WERI-Rb-1 (cell line): Measurements from ENCODE around the gene GNG12.

ENCODE experiments used
- DNase-seq: peaks from one replicate; pipeline ENCODE4 v3.0.0-alpha.2; 2020
- H3K27ac ChIP-seq: fragments of 250-450 bp; sonication (Bioruptor Pico); 2 replicates; pipeline ENCODE4 v1.5.1; 2020; ENCODE audit warnings: mild to moderate bottlenecking, moderate library complexity
- H3K27me3 ChIP-seq: fragments of 250-450 bp; sonication (Bioruptor Pico); 2 replicates; pipeline ENCODE4 v1.5.1; 2021; ENCODE audit warnings: mild to moderate bottlenecking, low read depth, moderate library complexity; ENCODE audit not compliant: insufficient read depth, severe bottlenecking
- H3K36me3 ChIP-seq: fragments of 250-450 bp; sonication (Bioruptor Pico); 2 replicates; pipeline ENCODE4 v1.5.1; 2020; ENCODE audit warnings: mild to moderate bottlenecking, moderate library complexity
- H3K4me3 ChIP-seq: 2 replicates; pipeline ENCODE4 v1.5.1; 2011; ENCODE audit warnings: low read depth, mild to moderate bottlenecking, control low read depth, low read length
- H3K9me3 ChIP-seq: fragments of 250-450 bp; sonication (Bioruptor Pico); 2 replicates; pipeline ENCODE4 v1.5.1; 2021; ENCODE audit warnings: mild to moderate bottlenecking, moderate library complexity; ENCODE audit not compliant: severe bottlenecking
- TF ChIP-seq, protein P1 (sequence below): IDR thresholded peaks from 2 replicates; pipeline ENCODE4 v1.5.1; 2011; ENCODE audit warnings: low read depth, mild to moderate bottlenecking, control low read depth, inconsistent platforms, low read length

Gene GNG12

DNA sequence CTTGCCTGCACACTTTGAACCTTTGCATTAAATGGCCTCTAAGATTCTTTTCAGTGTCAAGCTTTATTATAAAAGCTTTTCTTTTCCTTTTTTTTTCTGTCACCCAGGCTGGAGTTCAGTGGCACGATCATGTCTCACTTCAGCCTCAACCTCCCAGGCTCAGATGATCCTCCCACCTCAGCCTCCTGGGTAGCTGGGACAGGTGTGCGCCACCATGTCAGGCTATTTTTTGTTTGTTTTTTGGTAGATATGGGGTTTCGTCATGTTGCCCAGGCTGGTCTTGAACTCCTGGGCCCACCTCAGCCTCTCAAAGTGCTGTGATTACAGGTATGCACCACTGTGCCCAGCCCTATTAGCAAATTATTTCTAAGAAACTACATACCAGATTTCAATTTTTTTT is 95.4 kb downstream of the GNG12 start:
- no peak for DNase-seq
- no peaks in the 10 kb centered on the region for H3K27me3 ChIP-seq
- no peaks in the 10 kb centered on the region for H3K9me3 ChIP-seq
- H3K36me3 ChIP-seq = no peaks in the 10 kb centered on the region
- H3K27ac ChIP-seq = no peak overlapping the region
- no peak overlapping the region for H3K4me3 ChIP-seq
- TF ChIP-seq, protein P1, sequence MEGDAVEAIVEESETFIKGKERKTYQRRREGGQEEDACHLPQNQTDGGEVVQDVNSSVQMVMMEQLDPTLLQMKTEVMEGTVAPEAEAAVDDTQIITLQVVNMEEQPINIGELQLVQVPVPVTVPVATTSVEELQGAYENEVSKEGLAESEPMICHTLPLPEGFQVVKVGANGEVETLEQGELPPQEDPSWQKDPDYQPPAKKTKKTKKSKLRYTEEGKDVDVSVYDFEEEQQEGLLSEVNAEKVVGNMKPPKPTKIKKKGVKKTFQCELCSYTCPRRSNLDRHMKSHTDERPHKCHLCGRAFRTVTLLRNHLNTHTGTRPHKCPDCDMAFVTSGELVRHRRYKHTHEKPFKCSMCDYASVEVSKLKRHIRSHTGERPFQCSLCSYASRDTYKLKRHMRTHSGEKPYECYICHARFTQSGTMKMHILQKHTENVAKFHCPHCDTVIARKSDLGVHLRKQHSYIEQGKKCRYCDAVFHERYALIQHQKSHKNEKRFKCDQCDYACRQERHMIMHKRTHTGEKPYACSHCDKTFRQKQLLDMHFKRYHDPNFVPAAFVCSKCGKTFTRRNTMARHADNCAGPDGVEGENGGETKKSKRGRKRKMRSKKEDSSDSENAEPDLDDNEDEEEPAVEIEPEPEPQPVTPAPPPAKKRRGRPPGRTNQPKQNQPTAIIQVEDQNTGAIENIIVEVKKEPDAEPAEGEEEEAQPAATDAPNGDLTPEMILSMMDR = no peak

DNA sequence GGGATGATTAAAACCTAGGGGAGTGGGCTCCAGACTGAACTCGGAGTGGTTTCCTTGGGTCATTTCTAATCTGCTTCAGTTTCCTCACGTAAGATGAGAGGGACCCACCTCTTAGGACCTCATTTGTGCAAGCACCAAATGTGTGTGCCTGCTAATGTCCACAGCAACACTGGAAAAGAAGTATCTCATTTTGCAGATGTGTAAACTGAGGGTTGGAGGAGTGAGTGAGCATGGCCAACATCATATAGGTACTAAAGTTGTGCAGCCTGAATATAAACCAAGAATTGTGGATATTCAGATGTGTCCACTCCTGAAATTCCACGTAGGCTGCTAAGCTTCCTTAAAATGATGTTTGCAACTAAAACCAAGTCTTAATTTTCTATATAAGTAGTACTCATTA is 96.5 kb downstream of the GNG12 start:
- no peak for DNase-seq
- Histone ChIP-seq H3K36me3 (no peaks in the 10 kb centered on the region), H3K4me3 (no peak overlapping the region), H3K27ac (no peak overlapping the region), H3K9me3 (no peaks in the 10 kb centered on the region), H3K27me3 (no peaks in the 10 kb centered on the region)
- TF ChIP-seq, protein P1 = no peak

DNA sequence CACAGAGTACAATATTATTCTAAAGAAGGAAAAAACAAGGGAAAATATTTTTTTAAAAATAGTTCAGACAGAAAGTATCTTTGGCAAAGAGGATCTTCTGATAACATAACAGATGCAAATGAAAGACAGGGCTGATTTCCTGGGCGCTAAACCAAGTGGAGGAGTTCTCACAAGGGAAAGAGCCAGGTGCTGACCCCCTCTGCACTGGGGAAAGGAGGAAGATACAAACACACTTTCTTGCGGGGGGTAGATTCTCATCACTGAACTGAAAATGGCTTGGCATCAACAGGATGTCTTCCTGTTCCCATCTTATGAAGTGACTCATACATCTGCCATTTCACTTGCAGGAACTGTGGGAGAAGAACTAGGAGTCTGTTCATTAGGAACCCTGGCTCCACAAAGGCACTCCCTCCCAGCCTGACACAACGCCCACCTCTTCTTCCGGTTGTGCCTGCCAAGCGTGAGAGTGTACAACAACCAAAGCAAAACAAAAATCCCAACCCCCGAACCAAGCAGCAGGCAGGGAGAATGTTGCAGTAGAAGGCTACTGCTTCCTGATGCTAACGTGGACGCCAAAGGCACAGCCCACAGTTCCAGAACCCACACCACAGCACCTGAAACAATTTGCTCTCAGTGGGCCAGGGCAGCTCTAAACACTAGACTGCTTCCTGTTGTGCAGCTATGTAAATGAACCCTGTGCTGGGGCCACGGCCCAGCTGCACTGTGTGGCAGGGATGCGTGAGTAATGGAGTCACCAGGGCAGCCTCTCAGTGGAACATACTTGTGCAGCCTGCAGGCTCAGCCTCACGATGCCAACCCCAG is 97.2 kb downstream of the GNG12 start:
- Histone ChIP-seq H3K9me3 (no peaks in the 10 kb centered on the region), H3K27ac (no peak overlapping the region), H3K4me3 (no peak overlapping the region), H3K27me3 (no peaks in the 10 kb centered on the region), H3K36me3 (no peaks in the 10 kb centered on the region)
- no peak for DNase-seq
- TF ChIP-seq, protein P1 = no peak

DNA sequence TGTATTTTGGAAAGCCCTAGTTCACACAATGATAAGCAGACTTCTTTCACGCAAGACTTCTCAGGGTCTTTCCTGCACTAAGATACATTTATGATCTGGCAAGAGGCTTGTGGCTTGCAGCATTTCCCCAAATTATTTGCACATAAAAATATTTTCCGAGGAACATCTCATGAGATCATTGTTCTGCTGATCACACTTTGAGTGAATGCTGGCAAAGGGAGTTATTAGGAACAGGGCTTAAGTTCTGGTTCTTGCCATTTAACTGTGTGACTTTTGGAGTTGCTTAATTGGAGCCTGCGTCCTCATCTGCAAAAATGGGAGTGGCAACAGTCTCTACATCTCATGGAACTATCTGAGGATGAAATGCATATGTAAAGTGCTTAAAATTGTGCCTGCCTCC is 98.1 kb downstream of the GNG12 start:
- Histone ChIP-seq H3K27ac (no peak overlapping the region), H3K4me3 (no peak overlapping the region), H3K27me3 (no peaks in the 10 kb centered on the region), H3K36me3 (no peaks in the 10 kb centered on the region), H3K9me3 (no peaks in the 10 kb centered on the region)
- no peak for DNase-seq
- TF ChIP-seq, protein P1 = no peak

DNA sequence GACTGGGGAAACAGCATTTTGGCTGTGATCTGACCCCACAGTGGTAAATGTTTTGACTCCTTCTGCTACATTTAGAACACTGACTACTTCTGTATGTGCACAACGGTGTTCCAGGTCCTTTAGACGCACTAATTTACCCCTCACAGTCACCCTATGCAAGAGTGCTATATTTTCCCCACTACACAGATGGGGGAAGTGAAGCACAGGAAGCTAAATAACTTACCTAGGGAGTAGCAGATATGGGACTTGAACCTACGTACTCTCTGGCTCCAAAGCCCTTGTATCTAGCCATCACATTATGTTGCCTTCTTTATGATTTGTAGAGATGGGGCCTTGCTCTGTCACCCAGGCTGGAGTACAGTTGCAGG is 99.0 kb downstream of the GNG12 start:
- Histone ChIP-seq H3K27ac (no peak overlapping the region), H3K27me3 (no peaks in the 10 kb centered on the region), H3K4me3 (no peak overlapping the region), H3K9me3 (no peaks in the 10 kb centered on the region), H3K36me3 (no peaks in the 10 kb centered on the region)
- no peak for DNase-seq
- TF ChIP-seq, protein P1 = no peak
